Liver (tissue), 9 donors: ENCODE results near the gene KANSL1L. TPM values are rescaled to one million over a fixed set of nuclear protein-coding genes. Genes with fewer than 3 reads are reported as not detected.

ENCODE experiments used
- DNase-seq: peaks from one replicate; pipeline ENCODE4 v3.0.0-alpha.2; 2017; ENCODE audit warnings: low spot score
- H3K27ac ChIP-seq, 2 donors: one replicate each; pipeline ENCODE4 v1.7.0; 2013; ENCODE audit warnings: inconsistent platforms in 2 of 2, low read length in 2 of 2, control low read depth in 1 of 2, low read depth in 1 of 2, mild to moderate bottlenecking in 1 of 2
- H3K27me3 ChIP-seq, 4 donors: one replicate each; pipeline versions ENCODE4 v1.6.1 to v1.7.0; 2013; ENCODE audit warnings: low read length in 3 of 4, inconsistent platforms in 1 of 4, mild to moderate bottlenecking in 1 of 4, moderate library complexity in 1 of 4; ENCODE audit not compliant: control insufficient read depth in 4 of 4, insufficient read depth in 4 of 4
- H3K36me3 ChIP-seq, 4 donors: one replicate each; pipeline versions ENCODE4 v1.6.1 to v1.7.0; 2013; ENCODE audit warnings: low read length in 3 of 4, mild to moderate bottlenecking in 3 of 4, low read depth in 1 of 4, moderate library complexity in 1 of 4; ENCODE audit not compliant: control insufficient read depth in 4 of 4, insufficient read depth in 3 of 4
- H3K4me1 ChIP-seq, 4 donors: one replicate each; pipeline versions ENCODE4 v1.6.1 to v1.7.0; 2013; ENCODE audit warnings: low read length in 3 of 4, mild to moderate bottlenecking in 3 of 4, moderate library complexity in 1 of 4; ENCODE audit not compliant: control insufficient read depth in 4 of 4, insufficient read depth in 4 of 4
- H3K4me3 ChIP-seq, 3 donors: one replicate each; pipeline versions ENCODE4 v1.6.1 to v1.7.0; 2013; ENCODE audit warnings: low read length in 3 of 3, control low read depth in 1 of 3, low read depth in 1 of 3, mild to moderate bottlenecking in 1 of 3
- H3K9ac ChIP-seq, 2 donors: one replicate each; pipeline ENCODE4 v1.7.0; 2013; ENCODE audit warnings: low read length in 2 of 2, mild to moderate bottlenecking in 2 of 2, moderate library complexity in 2 of 2, control low read depth in 1 of 2, low read depth in 1 of 2
- H3K9me3 ChIP-seq, 4 donors: one replicate each; pipeline versions ENCODE4 v1.6.1 to v1.7.0; 2013; ENCODE audit warnings: low read length in 3 of 4; ENCODE audit not compliant: control insufficient read depth in 4 of 4
- ATF3 ChIP-seq: IDR thresholded peaks from 2 replicates; pipeline ENCODE4 v1.6.1; 2016; ENCODE audit warnings: antibody characterized with exemption
- EGR1 ChIP-seq, 2 donors: IDR thresholded peaks; 2 replicates each; pipeline ENCODE4 v1.6.1; 2016 to 2018; ENCODE audit warnings: antibody characterized with exemption in 2 of 2, low read depth in 2 of 2
- FOXA1 ChIP-seq: IDR thresholded peaks from 2 replicates; pipeline ENCODE4 v1.6.1; 2016; ENCODE audit warnings: antibody characterized with exemption
- FOXA2 ChIP-seq: IDR thresholded peaks from 2 replicates; pipeline ENCODE4 v1.6.1; 2016; ENCODE audit warnings: antibody characterized with exemption
- GABPA ChIP-seq, 2 donors: IDR thresholded peaks in 1 of 2; conservative IDR thresholded peaks in 1 of 2; 2 replicates each; pipeline ENCODE4 v1.6.1; 2016; ENCODE audit warnings: antibody characterized with exemption in 2 of 2, mild to moderate bottlenecking in 1 of 2, moderate library complexity in 1 of 2
- JUND ChIP-seq, 2 donors: IDR thresholded peaks; 2 replicates each; pipeline ENCODE4 v1.6.1; 2016; ENCODE audit warnings: antibody characterized with exemption in 2 of 2
- NR2F2 ChIP-seq: IDR thresholded peaks from 2 replicates; pipeline ENCODE4 v1.6.1; 2016; ENCODE audit warnings: antibody characterized with exemption
- RAD21 ChIP-seq, 2 donors: IDR thresholded peaks; 2 replicates each; pipeline ENCODE4 v1.6.1; 2016; ENCODE audit warnings: antibody characterized with exemption in 2 of 2, mild to moderate bottlenecking in 2 of 2
- SP1 ChIP-seq: IDR thresholded peaks from 2 replicates; pipeline ENCODE4 v1.6.1; 2018; ENCODE audit warnings: antibody characterized with exemption, mild to moderate bottlenecking
- TAF1 ChIP-seq: conservative IDR thresholded peaks from 2 replicates; pipeline ENCODE4 v1.6.1; 2016; ENCODE audit warnings: antibody characterized with exemption, mild to moderate bottlenecking
- YY1 ChIP-seq: IDR thresholded peaks from 2 replicates; pipeline ENCODE4 v1.6.1; 2016; ENCODE audit warnings: antibody characterized with exemption, mild to moderate bottlenecking
- WGBS: extraction: QIAGEN DNeasy Blood & Tissue Kit; methylation state at CpG from one replicate; pipeline ENCODE4 v1.1.7; 2013; 5-methylcytosine and 5-hydroxymethylcytosine counted together
- polyA plus RNA-seq, 2 donors: library from polyadenylated mRNA; stranded (reverse) in 1 of 2; unstranded in 1 of 2; fragments of 200-250 nt in 1 of 2; fragments of >200 nt in 1 of 2; fragmentation: Nextera tagmentation in 1 of 2; extraction: Ambion mirVana in 1 of 2; gene quantifications; one replicate each; pipeline versions ENCODE4 v1.2.1 to v1.2.3, GENCODE V29; 2013 to 2015
- total RNA-seq, 2 donors: library from RNA; depleted of rRNA; stranded (reverse); fragments of >200 nt; gene quantifications; one replicate each; pipeline ENCODE4 v1.2.3, GENCODE V29; 2014
- TF ChIP-seq, protein P1 (sequence below): IDR thresholded peaks from 2 replicates; pipeline ENCODE4 v1.6.1; 2016; ENCODE audit warnings: antibody characterized with exemption
- TF ChIP-seq, protein P2 (sequence below): IDR thresholded peaks from 2 replicates; pipeline ENCODE4 v1.6.1; 2016; ENCODE audit warnings: antibody characterized with exemption
- TF ChIP-seq, protein P3 (sequence below): fragments of 150-350 bp; IDR thresholded peaks from 2 replicates; pipeline ENCODE4 v1.5.1; 2017; ENCODE audit warnings: improper control_type of control experiment, low read depth, low read length; ENCODE audit not compliant: missing input control
- donor health status: healthy.
- donor health status: healthy.
- donor health status: healthy.
- donor health status: healthy.
- donor health status: healthy.

KANSL1L gene
- total and polyA plus RNA-seq, 4 donors, result 2.1 to 31.6 (median 11.4) TPM

GRCh38 chr2:210009126-210009525 lies 162.1 kb downstream of the KANSL1L start:
- no peak for DNase-seq
- Histone ChIP-seq H3K27me3 (no peaks in the 10 kb centered on the region), H3K4me3 (no peak overlapping the region), H3K27ac (no peak overlapping the region), H3K9ac (no peak overlapping the region), H3K36me3 (peaks cover 1 to 15% (median 5%) of the 10 kb centered on the region in 4 donors), H3K4me1 (peaks cover 4 to 9% (median 6%) of the 10 kb centered on the region in 4 donors), H3K9me3 (no peaks in the 10 kb centered on the region)
- TF ChIP-seq RAD21 (IDR thresholded peaks at IDR 0.05) (no peak), GABPA (IDR thresholded peaks at IDR 0.05 in 1 of 2, conservative IDR thresholded peaks at IDR 0.05 in 1 of 2) (no peak), ATF3 (no peak)
- TF ChIP-seq, protein P1, sequence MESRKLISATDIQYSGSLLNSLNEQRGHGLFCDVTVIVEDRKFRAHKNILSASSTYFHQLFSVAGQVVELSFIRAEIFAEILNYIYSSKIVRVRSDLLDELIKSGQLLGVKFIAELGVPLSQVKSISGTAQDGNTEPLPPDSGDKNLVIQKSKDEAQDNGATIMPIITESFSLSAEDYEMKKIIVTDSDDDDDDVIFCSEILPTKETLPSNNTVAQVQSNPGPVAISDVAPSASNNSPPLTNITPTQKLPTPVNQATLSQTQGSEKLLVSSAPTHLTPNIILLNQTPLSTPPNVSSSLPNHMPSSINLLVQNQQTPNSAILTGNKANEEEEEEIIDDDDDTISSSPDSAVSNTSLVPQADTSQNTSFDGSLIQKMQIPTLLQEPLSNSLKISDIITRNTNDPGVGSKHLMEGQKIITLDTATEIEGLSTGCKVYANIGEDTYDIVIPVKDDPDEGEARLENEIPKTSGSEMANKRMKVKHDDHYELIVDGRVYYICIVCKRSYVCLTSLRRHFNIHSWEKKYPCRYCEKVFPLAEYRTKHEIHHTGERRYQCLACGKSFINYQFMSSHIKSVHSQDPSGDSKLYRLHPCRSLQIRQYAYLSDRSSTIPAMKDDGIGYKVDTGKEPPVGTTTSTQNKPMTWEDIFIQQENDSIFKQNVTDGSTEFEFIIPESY, result no peak
- TF ChIP-seq, protein P2, sequence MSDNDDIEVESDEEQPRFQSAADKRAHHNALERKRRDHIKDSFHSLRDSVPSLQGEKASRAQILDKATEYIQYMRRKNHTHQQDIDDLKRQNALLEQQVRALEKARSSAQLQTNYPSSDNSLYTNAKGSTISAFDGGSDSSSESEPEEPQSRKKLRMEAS, result no peak
- WGBS, result 77% methylated on average over 6 of the region's 6 CpGs

- H3K4me1 ChIP-seq, result peaks cover 4 to 21% (median 16%) of the 10 kb centered on the region in 4 donors
- peaks cover 0 to 15% (median 4%) of the 10 kb centered on the region in 4 donors for H3K36me3 ChIP-seq
- no peaks in the 10 kb centered on the region for H3K9me3 ChIP-seq
- no peak overlapping the region for H3K4me3 ChIP-seq
- H3K9ac ChIP-seq, result no peak overlapping the region
- no peak for DNase-seq
- no peaks in the 10 kb centered on the region for H3K27me3 ChIP-seq
- no peak for TF ChIP-seq NR2F2
- TF ChIP-seq FOXA2, result no peak
- no peak for TF ChIP-seq JUND (IDR thresholded peaks at IDR 0.05)
- TF ChIP-seq, protein P3, sequence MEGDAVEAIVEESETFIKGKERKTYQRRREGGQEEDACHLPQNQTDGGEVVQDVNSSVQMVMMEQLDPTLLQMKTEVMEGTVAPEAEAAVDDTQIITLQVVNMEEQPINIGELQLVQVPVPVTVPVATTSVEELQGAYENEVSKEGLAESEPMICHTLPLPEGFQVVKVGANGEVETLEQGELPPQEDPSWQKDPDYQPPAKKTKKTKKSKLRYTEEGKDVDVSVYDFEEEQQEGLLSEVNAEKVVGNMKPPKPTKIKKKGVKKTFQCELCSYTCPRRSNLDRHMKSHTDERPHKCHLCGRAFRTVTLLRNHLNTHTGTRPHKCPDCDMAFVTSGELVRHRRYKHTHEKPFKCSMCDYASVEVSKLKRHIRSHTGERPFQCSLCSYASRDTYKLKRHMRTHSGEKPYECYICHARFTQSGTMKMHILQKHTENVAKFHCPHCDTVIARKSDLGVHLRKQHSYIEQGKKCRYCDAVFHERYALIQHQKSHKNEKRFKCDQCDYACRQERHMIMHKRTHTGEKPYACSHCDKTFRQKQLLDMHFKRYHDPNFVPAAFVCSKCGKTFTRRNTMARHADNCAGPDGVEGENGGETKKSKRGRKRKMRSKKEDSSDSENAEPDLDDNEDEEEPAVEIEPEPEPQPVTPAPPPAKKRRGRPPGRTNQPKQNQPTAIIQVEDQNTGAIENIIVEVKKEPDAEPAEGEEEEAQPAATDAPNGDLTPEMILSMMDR, result no peak
- TF ChIP-seq ATF3, result no peak
- no peak for TF ChIP-seq YY1
- TF ChIP-seq TAF1, result no peak
- TF ChIP-seq FOXA1, result no peak
- no peak for TF ChIP-seq SP1
- no peak for TF ChIP-seq EGR1 (IDR thresholded peaks at IDR 0.05; ENCODE audit: low read depth in 2 of 2)
- TF ChIP-seq, protein P1, result no peak
- 91% methylated on average over 2 of the region's 2 CpGs for WGBS
- no peak overlapping the region for H3K27ac ChIP-seq
These were observed 163.3 kb downstream of the KANSL1L start for GRCh38 chr2:210007895-210008294.
